Transverse colon (tissue), 3 donors: Measurements from ENCODE around the gene SIGMAR1.

ENCODE experiments used
- CTCF ChIP-seq, 5 experiments: fragments of 200-600 bp in 3 of 5; fragments of 450-650 bp in 2 of 5; sonication (generic) in 3 of 5; IDR thresholded peaks; 1 replicate in 2 of 5; 2 replicates in 3 of 5; pipeline ENCODE4 v1.5.1; 2016 to 2017; ENCODE audit warnings: antibody characterized with exemption in 5 of 5, inconsistent platforms in 3 of 5, mild to moderate bottlenecking in 2 of 5, moderate library complexity in 1 of 5
- EP300 ChIP-seq: sonication (generic); formaldehyde crosslinking; IDR thresholded peaks from one replicate; pipeline ENCODE4 v1.6.1; 2017; ENCODE audit warnings: antibody characterized with exemption, low read depth

- TF ChIP-seq EP300: no peak
- TF ChIP-seq CTCF (IDR thresholded peaks at IDR 0.05): no peak
These were observed 48.6 kb upstream of the SIGMAR1 start for GRCh38 chr9:34686231-34686630.
